IPS DF 4.7 (cell line): ENCODE measurements around the gene CFAP74.
"Not testable (repeated sequence)": the region's sequence is repeated elsewhere in the genome, so short reads cannot be mapped to it uniquely, and the experiment has no call there.

Experiments used
- DNase-seq: peaks from one replicate; pipeline ENCODE4 v3.0.0-alpha.2; 2013; ENCODE audit warnings: low spot score; ENCODE audit errors: extremely low read depth

CFAP74 gene

DNA sequence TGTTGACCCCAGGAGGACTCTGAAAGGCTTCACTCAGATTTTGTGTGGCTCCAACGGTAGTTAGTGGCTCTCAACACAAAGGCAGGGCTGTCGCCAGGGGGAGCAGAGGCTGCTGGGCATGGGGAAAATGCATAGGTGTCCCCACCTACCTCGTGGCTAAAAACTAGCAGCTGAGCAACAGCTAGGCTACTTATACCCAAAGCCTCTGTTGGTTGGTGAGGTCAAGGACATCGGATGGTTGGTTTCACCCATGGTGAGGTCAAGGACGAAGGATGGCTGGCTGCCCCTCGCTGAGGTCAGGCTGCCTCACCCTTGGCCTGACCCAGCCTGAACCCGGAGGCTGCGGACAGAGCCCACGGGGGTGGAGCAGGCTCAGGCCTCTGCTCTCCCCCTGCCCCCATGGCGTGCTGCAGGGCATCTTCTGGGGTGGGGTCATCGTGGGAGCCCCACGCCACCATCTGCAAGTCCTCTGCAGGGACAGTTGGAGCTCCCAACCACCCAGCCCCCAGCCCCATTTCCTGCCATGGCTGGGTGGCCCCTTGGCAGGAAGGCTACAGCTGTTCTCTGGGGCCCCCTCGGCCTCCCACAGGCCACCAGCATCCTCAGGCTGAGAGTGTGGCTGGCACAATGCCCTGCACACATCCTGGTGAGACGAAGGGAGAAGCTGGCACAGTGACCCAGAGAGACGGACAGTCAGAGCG lies 104.2 kb downstream of the CFAP74 start:
- no peak for DNase-seq

DNA sequence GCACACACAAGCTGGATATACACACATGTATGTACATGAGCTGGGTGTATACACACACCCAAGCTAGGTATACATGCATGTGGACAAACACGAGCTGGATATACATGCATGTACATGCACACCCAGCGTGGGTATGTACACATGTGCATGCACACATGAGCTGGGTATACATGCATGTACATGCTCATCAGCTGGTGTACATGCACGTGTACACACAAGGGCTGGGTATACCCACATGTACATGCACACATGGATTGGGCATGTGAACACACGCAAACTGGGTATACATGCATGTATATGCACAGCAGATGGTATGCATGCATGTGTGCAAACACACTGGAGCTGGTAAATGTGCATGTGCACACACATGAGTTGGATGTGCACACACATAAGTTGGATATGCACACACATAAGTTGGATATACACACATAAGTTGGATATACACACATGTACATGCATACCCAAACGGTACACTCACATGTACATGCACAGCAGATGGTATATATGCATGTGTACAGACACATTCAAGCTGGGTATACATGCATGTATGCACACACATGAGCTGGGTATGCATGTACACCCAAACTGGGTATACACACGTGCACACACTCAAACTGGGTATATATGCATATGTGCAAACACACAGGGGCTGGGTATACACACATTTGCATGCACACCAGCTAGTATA lies 105.2 kb downstream of the CFAP74 start:
- no peak for DNase-seq

DNA sequence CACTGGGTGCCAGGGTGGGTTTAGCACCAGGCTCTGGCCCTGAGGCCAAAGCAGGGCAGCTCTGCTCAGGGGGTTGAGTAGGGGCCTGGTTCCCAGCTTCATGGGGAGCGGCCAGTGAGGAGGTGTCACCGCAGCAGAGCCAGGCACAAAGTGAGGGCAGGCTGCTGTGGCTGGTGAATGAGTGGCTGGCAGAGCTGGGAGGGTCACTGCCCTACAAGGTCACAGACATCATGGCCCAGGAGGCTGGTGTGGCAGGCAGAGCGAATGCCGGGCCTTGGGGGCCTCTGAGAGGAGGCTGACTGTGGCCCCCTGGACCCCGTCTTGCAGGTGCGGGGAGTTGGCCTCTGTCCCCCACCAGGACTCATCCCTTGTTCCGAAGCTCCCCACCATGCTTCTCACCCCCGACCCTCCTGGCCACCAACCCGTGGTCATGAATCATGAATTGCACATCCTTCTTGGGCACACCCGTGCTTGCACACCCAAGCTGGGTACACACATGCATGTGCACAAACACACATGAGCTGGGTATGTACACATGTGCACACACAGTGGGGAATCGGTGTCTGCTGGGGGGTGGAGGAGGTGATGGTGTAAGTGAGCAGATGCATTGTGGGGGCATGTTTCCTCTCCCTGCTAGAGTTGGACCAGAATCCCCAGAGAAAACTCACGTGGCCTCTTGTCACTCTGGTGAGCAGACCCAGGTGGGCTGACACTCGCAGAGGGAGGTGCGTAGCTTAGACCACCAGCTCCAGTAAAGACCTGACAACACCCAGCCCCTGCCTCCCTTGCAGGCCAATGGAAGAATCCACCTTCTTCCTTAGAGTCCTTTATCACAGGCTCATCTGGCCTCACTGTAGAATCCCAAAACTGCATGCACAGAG lies 107.9 kb downstream of the CFAP74 start:
- DNase-seq, result no peak

DNA sequence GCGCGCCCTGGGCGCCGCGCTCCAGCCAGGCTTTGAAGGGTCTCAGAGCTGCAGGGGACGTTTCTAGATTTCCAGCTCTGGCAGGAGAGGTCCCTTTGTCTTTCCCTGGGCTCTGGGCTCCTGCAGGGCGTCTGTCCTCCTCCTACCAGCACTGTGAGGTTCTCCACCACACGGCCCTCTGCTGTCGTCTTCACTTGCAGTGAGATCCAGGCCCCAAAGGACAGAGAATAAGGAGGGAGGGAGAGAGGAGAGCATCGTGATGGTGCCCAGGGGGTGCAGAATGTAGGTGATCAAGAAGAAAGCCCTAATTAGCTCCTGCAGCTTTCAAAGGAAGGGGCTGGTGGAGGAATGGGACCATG lies 108.5 kb downstream of the CFAP74 start:
- DNase-seq, result no peak

DNA sequence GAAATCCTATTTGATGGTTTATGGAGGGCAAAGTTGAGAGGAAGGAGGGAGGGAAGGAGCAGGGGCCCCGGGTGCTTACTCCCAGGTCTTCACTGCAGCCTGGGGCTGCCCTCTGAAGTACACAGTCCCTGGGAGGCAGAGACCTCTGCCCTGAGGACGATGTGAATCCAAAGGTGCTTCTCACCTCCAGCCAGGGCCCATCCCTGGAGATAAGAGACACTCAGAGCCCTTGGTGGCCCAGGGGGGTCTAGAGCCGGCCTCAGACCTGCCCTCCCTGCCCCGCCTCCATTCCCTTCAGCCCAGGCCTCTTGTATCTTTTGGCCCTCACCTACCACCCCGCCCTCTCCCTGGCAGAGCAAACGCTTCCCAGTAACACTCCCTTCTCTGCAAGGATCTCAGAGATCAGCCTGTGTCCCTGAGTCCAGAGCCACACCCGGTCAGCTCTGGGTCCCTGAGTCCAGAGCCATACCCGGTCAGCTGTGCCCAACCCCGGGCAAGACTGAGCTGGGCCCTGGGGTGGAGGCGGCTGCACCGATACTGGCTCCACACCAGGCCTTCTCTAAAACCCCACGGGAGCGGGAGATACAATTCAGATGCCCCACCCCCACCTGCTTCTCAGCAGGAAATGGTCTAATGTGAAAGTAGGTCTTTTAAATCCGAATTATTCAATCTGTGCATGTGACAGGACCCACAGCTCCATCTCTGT lies 109.1 kb downstream of the CFAP74 start:
- DNase-seq, result no peak

DNA sequence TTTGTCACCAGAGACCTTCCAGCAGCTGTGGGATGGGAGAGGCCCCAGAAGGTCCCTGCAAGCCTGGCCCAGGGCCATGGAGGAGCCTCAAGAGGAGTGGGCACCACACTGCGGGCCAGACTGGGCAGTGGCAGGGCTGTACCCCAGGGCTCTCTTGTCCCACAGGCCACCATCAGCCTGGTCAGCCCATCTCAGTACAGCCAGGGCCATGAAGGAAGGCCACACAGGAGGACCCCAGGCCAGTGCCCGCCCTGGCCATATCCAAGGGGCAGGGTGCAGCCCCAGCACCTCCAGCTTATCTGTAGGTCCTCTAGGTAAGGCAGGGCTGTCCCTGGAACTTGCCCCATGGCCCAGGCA lies 109.6 kb downstream of the CFAP74 start:
- no peak for DNase-seq

DNA sequence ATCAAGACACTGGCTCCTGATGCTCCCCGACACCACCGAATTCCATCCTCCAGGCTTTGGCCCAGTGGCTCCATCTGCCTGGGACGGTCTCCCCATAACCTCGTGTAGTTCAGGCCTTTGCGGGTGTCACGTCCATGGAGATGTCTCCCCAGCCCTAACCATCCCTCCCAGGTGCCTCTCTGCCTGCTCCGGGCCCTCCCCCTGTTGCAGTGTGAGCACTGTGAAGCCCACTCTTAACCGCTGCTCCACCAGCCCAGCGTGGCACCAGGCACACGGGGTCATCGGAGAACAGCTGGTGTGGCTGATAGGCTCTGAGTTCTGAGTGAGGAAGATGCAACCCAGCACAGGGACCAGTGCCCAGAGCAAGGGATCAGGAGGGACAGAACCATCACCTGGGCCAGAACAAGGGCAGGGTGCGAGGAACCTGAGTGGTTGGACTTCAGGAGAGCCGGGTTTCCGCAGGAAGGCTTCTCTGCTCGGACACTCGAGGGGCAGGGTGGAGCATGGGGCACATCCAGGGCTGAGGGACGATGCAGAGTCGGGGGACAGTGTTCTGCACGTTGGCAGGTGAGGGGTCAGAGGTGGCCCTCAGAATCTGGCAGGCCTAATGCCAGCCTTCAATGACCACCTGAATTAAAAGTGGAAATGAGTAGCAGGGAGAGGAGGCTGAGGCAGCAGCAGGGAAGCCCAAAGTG lies 110.1 kb downstream of the CFAP74 start:
- DNase-seq, result no peak

DNA sequence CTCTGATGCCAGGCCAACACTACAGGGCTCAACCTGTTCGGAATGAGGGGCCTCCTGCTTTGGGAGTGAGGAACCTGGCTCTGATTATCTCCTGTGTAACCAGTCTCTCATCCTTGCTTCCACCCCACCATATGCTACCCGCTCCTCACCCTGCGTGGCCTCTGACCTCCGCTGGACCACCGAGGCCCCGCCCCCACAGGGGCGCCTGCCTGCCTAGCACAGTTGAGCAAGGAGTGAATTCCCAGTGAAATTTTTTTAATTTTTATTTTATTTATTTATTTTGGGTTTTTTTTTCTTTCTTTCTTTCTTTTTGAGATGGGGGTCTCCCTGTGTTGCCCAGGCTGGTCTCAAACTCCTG lies 110.8 kb downstream of the CFAP74 start:
- DNase-seq, result no peak

DNA sequence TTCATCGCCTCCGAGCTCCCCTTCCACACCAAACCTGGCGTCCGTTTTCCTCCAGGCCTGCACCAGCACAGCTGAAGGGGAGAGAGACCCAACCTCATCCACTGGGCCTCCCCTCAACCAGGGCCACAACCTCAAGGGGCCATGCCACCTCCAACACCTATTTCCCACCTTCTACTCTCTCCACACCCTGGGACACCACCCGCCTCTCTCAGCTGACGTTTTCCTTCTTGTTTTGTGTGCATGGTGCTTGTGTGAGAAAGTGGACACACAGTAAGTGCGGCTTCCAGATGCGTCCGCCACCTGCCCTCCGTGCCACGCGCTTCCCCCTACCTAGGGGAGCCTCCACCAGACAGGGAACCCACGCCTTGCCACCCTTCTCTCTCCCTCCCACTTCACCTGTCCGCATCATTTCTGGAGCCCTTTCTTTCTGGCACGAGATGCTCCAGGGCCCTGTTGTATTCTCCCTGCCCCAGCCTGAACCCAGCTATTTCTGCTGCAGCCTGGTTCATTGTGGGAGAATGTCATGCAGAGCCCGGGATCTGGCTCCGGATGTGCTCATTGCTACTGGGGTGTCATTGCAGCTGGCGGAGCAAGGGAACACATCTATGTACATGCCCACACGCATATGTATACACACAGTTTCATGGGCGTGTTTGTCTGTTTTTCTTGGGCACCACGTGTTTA lies 111.4 kb downstream of the CFAP74 start:
- no peak for DNase-seq

DNA sequence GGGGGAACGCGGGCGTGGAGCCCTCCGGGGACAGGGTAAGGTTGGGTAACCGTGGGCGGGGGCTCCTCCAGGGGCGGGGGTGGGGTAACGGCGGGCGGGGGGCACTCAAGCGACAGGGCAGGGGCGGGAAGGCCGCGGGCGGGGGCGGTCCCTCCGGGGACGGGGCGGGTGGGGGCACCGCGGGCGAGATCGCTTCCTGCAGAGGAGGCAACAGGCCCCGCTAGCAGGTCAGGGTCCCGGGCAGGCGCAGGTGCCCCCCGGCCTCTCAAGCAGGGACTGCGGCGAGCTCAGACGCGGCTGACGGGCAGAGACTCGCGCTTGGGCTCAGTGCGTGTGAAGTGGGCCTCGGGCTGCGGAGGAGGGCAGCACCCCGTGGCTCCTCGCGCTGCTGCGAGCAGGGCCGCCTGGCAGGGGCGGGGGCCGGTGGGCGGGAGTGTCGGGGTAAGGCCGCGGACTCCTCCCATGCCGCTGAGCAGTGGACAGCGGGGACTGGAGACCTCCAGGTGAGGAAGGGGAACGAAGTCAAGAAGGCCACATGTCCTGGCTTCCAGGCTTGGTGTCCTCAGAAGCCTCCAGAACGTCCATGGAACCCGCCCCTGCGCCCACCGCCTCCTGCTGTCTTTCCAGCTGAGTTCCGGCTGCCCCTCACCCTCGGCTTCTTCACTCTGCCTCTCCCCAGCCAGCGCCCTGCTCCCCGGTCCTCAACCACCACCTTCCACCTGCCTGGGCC lies 112.1 kb downstream of the CFAP74 start:
- no peak for DNase-seq

DNA sequence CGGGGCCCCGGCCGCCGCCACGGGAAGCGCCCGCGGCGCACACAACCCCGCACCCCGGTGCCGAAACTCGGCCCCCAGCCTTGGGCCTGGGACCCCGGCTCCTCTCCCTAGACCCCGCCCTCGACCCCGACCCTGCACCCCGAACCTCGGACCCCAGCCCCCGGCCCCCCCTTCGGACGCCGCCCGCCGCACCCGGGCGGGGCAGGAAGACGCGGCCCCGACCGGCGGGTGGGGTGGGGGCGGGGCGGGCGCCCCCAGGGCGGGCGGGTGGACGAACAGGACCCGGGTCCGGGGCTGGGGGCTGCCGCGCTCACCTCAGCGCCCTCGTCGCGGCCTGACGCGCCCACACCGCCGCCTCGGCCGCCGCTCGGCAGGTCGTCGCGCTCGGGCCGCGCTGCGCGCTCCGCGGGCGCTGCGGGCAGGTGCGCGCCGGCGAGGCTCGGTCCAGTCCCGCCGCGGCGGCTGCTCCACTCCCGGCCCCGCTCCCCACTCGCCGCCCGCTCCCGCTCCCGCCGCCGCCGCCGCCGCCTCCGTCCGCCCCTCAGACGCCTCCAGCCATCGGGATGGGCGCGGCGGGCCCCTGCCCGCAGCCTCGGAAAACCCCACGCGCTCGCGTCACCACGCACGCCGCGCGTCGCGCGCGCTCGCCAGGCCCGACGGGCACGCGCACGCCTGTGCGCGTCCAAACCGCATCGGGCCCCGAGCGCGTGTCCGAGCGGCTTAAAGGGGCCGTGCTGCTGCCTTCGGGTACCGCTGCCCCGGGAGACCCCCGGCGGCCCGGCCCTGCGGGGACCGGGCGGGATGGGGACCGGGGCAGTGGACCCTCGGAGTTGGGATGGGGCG lies 112.9 kb downstream of the CFAP74 start, which contains the start of gene GNB1:
TSS of gene GNB1 (minus strand) at position 582 of the 843 bp plus-strand sequence. CDS start 65,634 bp downstream, outside the sequence.
- no peak for DNase-seq

DNA sequence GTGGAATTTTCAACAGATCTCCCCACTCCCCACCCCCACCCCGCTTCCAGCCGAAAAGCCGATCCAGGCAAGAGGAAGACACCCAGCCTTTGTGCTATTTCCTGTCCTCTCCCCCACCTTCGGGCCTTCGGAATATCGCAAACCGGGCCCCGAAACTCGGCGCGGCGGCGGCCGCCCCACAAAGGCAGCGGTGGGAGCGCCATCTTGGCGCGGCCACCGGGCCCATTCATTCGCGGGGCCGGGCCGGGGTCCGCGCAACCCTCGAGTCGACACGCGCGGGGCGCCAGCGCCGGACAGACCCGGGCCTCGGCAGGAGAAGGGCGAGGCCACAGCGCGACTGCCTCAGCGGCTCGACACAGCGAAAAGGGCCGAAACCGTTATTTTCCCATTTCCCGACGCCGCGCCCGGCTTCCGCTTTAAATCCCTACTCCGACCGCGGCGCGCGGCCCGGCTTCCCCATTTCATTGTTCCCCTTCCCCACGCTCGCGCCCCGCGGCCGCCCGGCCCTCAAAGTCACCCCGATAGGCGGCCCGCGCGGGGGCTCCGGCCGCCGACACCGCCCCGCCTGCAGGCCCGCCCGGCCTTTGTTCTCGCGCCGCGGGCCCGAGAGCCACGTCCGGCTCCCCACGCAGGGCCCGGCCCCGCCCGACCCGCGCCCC lies 113.6 kb downstream of the CFAP74 start:
- DNase-seq, result no peak

DNA sequence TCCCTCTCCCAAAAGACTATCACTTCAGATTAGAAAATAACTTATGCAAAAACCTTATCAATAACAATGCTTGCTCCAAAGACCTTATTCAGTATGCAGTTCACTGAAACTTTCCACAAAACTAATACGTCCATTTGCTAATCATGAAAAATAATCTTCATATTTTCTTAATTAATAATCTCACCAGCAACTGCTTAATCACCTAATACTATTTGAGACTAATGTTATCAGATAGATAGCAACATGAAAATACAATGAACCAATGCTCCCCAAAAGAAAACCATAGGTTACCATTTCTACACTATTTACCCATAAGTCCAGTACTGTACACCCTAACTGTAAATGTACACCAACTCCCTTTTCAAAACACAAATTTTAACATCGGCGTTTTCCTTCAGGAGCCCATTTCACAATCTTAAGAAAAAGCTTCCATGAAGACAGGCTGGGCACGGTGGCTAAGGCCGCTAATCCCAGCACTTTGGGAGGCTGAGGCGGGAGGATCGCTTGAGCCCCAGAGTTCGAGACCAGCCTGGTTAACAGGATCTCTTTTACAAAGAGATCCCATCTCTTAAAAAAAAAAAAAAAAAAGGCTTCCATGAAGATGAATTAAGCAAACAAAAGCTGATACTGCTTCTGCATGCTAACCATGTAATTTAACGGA lies 114.4 kb downstream of the CFAP74 start:
- DNase-seq, result no peak

DNA sequence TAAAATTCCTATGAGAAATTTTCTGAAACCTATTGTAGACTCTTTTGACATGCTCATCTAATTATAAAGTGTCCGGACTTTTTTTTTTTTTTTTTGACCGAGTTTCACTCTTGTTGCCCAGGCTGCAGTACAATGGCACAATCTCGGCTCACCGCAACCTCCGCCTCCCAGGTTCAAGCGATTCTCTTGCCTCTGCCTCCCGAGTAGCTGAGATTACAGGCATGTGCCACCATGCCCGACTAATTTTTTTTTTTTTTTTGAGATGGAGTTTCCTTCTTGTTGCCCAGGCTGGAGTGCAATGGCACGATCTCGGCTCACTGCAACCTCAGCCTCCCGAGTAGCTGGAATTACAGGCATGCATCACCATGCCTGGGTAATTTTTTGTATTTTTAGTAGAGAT lies 119.7 kb downstream of the CFAP74 start:
- not testable (repeated sequence) for DNase-seq

DNA sequence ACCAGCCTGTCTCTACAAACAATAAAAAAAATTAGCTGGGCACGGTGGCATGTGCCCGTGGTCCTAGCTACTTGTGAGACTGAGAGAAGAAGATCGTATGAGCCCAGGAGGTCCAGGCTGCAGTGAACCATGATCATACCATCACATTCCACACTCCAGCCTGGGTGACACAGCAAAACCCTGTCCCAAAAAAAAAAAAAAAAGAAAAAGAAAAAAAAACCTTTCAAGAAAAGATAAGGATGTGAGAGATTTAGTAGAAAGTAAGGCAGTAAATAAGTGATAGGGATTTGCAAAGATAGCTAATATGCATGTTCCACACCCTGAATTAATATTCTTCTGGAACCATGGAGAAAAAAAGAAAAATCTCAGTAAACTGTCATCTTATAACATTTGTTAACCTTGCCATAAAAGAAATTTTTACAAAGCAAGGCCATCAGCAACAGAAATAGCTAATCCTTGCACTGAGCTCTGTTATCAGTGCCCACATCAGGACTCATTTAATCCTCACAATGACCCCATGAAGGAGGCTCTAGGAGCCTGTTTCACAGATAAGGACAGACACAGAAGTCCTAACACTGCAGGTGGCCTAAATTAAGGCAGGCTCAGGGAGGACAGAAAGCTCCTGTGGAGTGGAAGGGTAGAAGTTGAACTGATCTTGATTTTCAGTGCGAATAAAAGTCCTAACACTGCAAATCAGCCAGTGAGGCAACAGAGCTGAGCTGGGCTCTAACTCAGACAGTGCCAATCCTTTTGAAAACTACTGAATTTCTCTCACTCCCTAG lies 120.3 kb downstream of the CFAP74 start:
- DNase-seq, result no peak

DNA sequence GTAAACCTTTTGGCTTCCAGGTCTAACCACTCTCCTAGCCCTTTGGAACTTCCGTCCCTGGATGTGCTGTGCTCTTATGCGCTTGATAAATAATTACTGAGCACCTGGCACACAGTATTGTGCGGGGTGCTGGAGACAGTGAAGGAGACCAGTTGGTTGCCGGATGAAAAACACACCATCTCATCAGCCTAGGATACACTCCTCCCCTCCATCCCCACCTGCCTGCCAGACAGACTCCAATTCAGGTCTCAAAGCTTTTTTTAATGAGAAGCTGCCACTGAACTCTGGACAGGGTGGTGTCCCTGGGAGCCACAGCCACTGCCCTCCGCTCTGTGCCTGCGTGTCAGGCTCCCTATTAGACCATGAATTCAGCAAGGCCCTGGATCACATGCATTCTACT lies 121.9 kb downstream of the CFAP74 start:
- DNase-seq, result no peak
